ENCODE measurements around the gene POLR2C.
"Not testable (repeated sequence)": the region's sequence is repeated elsewhere in the genome, so short reads cannot be mapped to it uniquely, and the experiment has no call there.

Gene POLR2C

DNA sequence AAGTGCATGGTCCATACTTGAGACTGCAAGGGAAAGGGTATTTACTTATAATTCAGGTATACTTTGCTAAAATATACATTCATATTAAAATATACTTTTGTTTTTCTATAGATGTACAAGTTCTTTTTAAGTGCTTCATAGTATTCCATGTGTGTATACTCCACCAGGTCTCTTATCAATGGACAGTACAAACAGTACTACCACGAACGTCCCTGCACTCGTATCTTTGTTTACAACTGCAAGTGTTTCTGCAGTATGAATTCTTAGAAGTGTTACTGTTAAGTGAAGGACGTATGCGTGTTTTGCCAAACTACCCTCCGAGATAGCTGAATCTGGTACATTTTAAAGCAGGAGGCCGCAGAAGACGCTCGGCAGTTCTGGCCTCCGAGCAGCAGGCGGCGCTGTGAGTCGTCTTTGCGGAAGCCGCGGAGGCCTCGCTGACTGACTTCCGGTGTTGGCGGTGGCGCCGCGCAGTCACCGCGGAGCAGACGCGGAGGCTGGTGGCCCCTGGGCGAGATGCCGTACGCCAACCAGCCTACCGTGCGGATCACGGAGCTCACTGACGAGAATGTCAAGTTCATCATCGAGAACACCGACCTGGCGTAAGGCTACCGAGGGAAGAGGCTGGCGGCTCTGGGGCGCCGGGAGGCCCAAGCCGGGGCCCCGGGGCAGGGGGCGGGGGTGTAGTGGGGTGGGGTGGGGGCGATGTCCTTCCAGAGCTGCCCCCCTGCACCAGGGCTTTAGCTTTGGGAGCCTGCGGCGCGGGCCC is at the start of gene POLR2C:
TSS of gene POLR2C (plus strand) at position 471 of the 769 bp plus-strand sequence. CDS start at position 517, 46 bp downstream.
- DNase-seq, result peak; percentile 96

- DNase-seq, result no peak
These were observed 49.2 kb upstream of the POLR2C start for GRCh38 chr16:57413301-57413730.

DNA sequence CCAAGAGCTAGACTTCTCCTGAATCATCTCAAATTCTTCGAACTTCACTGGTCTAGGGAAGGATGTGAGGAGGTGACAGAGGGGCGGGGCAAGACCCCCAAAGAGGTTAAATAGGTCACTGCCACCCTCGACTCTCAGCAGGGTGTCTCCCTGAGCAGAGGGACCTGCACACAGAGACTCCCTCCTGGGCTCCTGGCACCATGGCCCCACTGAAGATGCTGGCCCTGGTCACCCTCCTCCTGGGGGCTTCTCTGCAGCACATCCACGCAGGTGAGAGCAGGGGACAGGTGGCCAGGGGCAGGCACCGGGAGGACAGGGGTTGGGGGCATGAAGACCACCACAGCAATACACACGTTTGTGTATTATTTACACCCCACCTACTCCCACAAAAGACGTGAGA is 48.7 kb upstream of the POLR2C start:
- no peak for DNase-seq

GRCh38 chr16:57416084-57416483 is 46.4 kb upstream of the POLR2C start:
- DNase-seq, result no peak

DNA sequence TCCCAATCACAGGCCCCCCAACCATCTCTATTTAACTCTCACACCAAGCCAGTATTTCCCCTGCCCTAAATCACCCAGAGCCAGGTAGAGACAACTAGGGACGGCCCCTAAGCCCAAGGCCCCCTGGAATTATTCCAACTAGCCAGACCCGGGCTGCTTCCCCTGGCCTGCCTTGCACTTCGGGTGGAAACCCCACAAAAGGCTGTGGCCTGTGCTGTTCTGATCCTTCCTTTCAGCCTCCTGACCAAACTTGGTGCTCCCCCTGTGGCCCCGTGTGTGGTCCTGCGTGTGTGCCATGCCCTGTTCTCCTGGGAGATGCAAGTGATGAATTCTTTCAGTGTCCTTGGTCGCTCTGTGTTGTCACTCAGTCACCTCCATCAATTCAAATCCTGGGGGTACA is 43.0 kb upstream of the POLR2C start:
- no peak for DNase-seq

DNA sequence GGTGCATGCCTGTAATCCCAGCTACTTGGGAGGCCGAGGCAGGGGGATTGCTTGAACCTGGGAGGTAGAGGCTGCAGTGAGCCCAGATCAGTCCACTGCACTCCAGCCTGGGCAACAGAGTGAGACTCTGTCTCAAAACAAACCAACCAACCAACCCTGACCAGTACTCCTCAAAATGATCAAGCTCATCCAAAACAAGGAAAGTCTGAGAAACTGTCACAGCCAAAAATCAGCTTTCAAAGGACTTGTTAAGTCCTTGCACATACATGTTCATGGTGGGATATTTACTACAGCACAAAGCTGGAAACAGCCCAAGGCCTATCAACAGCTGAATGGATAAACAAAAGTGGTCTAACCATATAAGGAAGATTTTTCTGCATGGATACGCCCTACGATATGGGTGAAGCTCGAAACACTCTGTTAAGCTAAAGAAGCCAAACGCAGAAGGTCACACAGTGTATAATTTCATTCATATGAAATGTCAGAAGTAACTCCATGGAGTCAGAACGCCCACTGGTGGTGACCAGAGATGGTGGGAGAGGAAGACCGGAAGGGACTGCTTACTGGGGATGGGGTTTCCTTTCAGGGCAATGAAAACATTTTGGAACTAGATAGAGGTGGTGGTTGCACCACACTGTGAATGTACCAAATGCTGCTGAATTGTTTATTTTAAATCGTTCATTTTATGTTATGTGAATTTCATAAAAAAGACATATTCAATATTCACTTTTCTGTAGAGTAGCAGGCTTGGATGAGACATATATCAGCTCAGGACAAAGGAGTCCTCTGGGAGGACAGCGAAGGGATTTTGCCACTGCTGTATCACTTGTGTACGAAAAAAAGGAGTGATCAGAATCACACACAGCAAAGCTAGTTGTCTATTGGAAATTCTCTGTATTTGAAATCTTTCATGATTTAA is 40.2 kb upstream of the POLR2C start:
- DNase-seq, result peak; percentile 76

DNA sequence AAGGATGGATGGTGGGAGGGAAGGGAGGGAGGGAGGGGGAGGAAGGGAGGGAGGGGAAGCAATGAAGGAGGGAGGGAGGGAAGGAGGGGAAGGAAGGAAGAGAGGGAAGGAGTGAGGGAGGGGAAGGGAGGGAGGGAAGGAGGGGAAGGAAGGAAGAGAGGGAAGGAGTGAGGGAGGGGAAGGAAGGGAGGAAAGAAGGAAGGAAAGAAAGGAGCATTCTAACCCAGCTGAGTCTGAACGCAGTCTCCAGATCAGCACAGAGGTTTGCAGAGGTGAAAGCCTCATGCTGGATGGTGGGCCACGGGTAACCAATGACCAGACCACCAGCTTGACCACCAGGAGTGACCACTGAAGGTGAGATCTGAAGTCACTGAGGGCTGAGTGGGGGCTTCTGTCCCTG is 39.3 kb upstream of the POLR2C start:
- DNase-seq, result no peak

GRCh38 chr16:57424583-57424982 is 37.9 kb upstream of the POLR2C start:
- no peak for DNase-seq

GRCh38 chr16:57426356-57426755 is 36.1 kb upstream of the POLR2C start:
- DNase-seq, result no peak

DNA sequence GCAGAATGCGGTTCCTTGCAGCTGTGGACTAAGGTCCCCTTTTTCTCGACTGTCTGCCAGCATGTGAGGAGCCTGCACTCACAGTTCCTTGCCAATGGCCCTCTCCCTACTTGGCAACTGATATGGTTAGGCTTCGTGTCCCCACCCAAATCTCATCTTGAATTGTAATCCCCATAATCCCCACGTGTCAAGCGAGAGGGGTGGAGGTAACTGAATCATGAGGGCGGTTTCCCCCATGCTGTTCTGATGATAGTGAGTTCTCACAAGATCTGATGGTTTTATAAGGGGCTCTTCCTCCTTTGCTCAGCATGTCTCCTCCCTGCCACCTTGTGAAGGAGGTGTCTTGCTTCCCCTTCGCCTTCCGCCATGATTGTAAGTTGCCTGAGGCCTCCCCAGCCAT is 35.2 kb upstream of the POLR2C start:
- DNase-seq, result no peak

DNA sequence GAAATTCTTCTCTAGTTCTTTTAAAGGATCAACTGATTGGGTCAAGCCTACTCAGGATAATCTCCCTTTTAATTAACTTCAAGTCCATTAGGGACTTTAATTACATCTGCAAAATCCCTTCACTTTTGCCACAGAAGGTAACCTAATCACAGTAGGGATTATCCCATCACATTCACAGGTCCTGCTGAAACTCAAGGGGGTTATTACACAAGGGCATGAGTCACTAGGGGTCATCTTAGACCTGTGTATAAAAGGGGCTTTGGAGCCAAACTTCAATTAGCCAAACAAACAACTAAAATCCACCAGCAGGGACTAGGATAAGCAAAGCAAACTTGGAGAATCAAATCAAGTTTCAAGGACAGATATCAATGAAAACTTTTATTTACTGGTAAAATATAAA is 34.7 kb upstream of the POLR2C start:
- DNase-seq, result no peak

DNA sequence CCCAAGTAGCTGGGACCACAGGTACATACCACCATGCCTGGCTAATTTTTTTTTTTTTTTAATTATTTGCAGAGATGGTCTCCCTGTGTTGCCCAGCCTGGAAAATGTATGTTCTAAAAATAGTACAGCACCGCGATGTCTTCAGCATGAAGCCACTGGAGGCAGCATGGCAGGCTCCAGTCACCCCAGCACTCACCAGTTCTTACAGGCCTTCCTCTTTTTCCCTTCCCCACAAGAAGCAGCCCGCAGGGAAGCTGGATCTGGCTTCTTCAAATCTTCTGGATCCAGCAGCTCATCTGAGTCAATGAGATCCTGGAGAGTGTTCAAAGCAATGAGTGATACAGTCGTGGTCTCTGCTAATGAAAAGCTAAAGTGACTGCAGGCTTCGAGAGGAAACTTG is 31.5 kb upstream of the POLR2C start:
- no peak for DNase-seq

GRCh38 chr16:57432505-57432904 is 30.0 kb upstream of the POLR2C start:
- no peak for DNase-seq

DNA sequence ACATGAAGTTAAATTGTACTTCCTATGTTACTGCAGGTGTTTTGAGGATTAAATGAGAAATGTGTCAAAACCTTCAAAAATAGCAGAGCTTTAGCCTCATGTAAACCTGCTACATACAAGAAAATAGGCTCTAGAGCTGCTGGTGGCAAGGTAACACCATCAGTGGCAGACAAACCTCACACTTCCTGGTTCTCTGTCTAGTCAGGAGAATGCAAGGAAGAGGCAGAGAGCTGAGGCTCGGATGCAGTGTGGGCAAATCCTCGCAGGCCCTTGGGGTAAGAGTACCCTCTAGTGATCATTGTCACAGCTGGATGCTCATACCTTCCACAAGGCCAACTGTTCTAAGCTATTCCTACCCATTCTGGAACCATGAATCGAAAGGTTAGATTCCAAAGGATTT is 29.5 kb upstream of the POLR2C start:
- no peak for DNase-seq

- no peak for DNase-seq
These were observed 28.5 kb upstream of the POLR2C start for GRCh38 chr16:57434003-57434402.

DNA sequence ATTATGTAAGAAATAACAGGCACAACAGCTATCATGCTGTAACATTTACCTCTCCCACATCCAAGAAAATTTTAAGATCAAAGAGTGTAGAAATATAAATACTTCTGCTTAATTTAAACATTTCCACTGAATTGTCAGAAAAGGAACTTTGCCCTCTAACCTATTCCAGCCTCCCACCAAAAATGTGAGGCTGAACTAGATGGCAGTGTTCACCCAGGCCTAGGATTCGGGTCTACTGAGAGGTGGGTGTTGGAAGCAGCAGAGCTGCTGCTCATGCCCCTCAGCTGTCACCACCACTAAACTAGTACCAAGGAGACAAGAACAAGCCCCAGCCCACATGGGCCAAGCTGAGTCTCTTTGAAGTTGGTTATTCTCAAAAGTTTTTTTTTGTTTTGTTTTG is 26.6 kb upstream of the POLR2C start:
- no peak for DNase-seq

DNA sequence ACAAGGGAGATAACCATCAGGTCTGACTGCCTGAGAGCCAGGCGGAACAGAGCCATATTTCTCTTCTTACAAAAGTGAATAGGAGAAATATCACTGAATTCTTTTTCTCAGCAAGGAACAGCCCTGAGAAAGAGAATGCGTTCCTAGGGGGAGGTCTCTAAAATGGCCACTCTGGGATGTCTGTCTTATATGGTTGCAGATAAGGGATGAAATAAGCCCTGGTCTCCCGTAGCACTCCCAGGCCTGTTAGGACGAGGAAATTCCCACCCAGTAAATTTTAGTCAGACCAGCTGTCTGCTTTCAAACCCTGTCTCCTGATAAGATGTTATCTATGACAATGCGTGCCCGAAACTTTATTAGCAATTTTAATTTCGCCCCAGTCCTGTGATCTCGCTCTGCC is 22.5 kb upstream of the POLR2C start:
- not testable (repeated sequence) for DNase-seq

DNA sequence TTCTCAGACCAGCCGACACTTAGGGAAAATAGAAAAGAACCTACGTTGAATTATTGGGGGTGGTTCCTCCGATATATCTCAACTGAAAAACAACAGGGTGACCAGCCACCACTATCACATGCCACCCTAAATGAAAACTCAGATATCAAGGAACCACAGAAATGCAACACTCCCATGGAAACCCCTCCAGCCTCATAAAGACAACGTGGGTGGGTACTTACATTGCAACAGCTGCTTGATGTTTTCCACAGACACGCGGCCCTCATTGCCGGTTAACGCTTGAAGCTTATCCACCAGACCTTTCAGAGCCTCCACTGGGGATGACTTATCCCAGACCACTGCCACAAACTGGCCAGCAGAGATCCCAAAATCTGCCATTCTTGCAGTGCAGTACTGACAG is 21.9 kb upstream of the POLR2C start:
- not testable (repeated sequence) for DNase-seq

- DNase-seq, result no peak
These were observed 17.8 kb upstream of the POLR2C start for GRCh38 chr16:57444711-57445110.

GRCh38 chr16:57445510-57445909 is 17.0 kb upstream of the POLR2C start:
- no peak for DNase-seq

- DNase-seq, result peak; percentile 13
These were observed 15.8 kb upstream of the POLR2C start for GRCh38 chr16:57446531-57447185.

DNA sequence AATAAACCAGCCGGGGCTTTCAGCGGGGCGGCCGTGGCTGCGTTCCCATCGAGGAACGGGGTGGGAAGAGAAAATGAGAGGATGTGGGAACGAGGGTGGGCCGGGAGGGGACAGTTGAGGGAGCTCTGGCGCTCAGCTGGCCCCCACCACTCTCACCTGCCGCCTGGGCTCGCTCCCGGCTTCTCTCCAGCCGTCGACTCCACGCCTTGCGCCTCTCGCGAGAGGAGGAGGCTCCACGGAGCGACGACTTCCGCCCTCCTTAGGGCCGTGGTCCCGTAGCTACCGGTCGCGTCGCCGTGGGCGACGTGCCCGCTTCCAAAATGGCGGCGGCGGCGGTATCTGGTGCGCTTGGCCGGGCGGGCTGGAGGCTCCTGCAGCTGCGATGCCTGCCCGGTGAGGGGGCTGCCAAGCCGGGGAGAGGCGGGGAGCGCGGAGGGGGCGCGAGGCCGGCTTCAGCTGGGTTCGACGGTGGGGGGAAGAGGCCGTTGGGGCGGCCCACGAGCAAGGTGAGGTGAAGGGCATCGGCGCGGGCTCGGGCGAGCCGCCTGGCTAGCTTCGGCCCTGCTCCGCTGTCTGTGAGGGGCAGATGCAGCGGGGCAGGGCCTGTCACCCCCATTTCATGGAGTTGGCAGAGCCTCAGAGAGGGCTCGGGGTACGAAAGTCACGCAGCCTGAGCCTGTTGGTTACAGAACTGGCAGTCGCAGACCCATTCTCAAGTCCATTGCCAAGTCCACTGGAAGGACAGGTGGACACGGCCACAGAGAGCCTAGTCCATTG is 15.1 kb upstream of the POLR2C start, which contains the start of the genes CIAPIN1 and COQ9:
TSS of gene CIAPIN1 (minus strand) at position 200 of the 777 bp plus-strand sequence. CDS start 6,457 bp downstream, outside the sequence.
TSS of gene COQ9 (plus strand) at position 294 of the 777 bp plus-strand sequence. CDS start at position 321, 27 bp downstream.
- DNase-seq, result peak; percentile 98

Measured in RPMI8226 (cell line).